ENCODE measurements around the gene PPP2R2B. TPM values are rescaled to one million over a fixed set of nuclear protein-coding genes. Genes with fewer than 3 reads are reported as not detected.

The PPP2R2B gene
- total and polyA plus RNA-seq, 2 experiments from 2014 or later: 14.4 to 21.1 TPM

DNA sequence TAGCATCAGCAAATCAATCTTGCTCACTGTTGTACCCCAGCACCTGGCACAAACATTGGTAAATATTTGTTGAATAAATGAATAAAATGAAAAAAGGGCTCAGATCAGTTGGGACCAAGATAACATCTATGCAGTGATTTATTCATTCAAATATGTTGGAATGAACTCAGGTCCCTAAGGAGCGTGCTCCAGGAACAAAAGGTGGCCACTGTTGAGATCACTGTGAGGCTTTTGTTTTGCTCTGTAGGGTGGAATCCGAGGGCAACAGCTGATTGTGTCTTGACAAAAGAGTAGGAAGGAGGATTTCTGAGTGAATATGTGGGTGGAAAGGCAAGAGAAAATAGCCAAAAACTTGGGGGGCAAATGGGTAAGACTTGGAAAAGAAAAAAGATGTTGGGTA is 89.7 kb downstream of the PPP2R2B start:
- H3K27ac ChIP-seq: no peak overlapping the region
- peaks cover 4% of the 10 kb centered on the region for H3K4me1 ChIP-seq (ENCODE audit: low read depth)
- DNase-seq (ENCODE audit: low read depth in 1 of 2, low spot score in 1 of 2): no peak
- TF ChIP-seq, protein P1, sequence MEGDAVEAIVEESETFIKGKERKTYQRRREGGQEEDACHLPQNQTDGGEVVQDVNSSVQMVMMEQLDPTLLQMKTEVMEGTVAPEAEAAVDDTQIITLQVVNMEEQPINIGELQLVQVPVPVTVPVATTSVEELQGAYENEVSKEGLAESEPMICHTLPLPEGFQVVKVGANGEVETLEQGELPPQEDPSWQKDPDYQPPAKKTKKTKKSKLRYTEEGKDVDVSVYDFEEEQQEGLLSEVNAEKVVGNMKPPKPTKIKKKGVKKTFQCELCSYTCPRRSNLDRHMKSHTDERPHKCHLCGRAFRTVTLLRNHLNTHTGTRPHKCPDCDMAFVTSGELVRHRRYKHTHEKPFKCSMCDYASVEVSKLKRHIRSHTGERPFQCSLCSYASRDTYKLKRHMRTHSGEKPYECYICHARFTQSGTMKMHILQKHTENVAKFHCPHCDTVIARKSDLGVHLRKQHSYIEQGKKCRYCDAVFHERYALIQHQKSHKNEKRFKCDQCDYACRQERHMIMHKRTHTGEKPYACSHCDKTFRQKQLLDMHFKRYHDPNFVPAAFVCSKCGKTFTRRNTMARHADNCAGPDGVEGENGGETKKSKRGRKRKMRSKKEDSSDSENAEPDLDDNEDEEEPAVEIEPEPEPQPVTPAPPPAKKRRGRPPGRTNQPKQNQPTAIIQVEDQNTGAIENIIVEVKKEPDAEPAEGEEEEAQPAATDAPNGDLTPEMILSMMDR (IDR thresholded peaks at IDR 0.05; ENCODE audit: low read depth, low read length): no peak
- no peaks in the 10 kb centered on the region for H3K27me3 ChIP-seq
- H3K9me3 ChIP-seq (ENCODE audit: low read depth): no peaks in the 10 kb centered on the region
- H3K4me3 ChIP-seq: no peak overlapping the region
- no peaks in the 10 kb centered on the region for H3K36me3 ChIP-seq

DNA sequence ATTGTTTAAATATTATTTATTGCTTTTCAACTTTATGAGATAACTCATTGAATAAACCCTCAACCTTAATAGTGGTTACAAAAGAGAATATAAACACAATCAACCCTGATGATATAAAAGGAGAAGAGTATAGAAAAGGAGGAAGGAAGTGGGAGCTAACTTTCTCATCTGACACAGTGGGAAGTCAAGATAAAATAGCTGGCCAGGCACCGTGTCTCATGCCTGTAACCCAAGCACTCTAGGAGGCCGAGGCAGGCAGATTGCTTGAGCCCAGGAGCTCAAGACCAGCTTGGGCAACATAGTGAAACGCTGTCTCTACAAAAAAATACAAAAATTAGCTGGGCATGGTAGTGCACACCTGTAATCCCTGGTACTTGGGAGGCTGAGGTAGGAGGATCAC is 93.5 kb downstream of the PPP2R2B start:
- Histone ChIP-seq H3K27me3 (no peaks in the 10 kb centered on the region), H3K36me3 (no peaks in the 10 kb centered on the region), H3K4me3 (no peak overlapping the region), H3K9me3 (ENCODE audit: low read depth) (no peaks in the 10 kb centered on the region), H3K27ac (no peak overlapping the region), H3K4me1 (ENCODE audit: low read depth) (peaks cover 3% of the 10 kb centered on the region)
- TF ChIP-seq, protein P1 (IDR thresholded peaks at IDR 0.05; ENCODE audit: low read depth, low read length): no peak
- no peak for DNase-seq (ENCODE audit: low read depth in 1 of 2, low spot score in 1 of 2)

DNA sequence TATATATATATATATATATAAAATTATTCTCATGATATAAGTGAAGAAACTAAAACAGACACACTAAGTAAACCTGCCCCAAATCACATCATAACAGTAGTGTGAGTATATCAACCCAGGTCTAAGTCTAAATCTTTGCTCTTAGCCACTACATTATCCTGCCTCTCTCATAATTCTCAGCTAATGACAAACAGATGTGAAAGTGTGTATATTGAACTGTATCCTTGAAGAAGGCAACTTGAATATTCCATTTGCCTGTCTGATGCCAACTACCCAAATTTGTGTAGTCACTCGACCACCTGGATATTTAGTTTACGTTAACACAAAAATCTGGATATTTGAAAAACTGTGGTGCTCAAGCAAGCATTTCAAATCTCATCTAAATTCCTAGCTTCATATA is 97.4 kb downstream of the PPP2R2B start:
- Histone ChIP-seq H3K9me3 (ENCODE audit: low read depth) (no peaks in the 10 kb centered on the region), H3K36me3 (no peaks in the 10 kb centered on the region), H3K4me3 (no peak overlapping the region), H3K4me1 (ENCODE audit: low read depth) (peaks cover 18% of the 10 kb centered on the region), H3K27ac (no peak overlapping the region), H3K27me3 (no peaks in the 10 kb centered on the region)
- DNase-seq (ENCODE audit: low read depth in 1 of 2, low spot score in 1 of 2): no peak
- TF ChIP-seq, protein P1 (IDR thresholded peaks at IDR 0.05; ENCODE audit: low read depth, low read length): no peak

DNA sequence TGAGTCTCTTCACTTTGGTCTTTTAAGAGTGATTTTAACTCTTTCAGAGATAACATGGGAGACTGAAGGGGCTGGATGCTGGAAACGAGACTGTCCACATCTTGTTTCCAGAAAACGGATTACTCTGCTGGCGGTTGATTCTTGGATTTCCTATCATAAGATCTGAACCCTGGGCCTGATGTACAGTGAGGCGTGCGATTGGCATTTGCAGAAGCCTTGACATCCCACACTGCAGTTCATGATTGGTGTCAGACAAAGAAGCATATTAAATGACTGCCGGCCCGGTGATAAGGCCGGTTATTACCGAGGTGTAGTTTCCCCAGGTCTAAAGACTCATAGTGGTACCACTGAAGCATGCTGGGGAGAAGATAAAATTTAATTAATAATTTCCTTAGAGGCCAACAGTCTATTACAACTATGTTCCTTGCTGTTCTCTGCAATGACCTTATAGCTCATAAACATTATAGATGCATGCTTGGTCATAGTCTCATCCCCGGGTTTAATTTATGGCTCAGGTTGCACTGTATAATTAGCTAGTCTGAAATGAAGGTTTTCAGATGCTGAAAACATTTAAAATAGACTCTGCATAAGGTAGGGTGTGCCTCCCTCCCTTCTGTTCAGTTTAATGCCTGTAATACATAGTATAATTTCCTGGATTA is 99.2 kb downstream of the PPP2R2B start:
- H3K9me3 ChIP-seq (ENCODE audit: low read depth): no peaks in the 10 kb centered on the region
- H3K27me3 ChIP-seq: no peaks in the 10 kb centered on the region
- peaks cover 18% of the 10 kb centered on the region for H3K4me1 ChIP-seq (ENCODE audit: low read depth)
- no peak for DNase-seq (ENCODE audit: low read depth in 1 of 2, low spot score in 1 of 2)
- no peaks in the 10 kb centered on the region for H3K36me3 ChIP-seq
- TF ChIP-seq, protein P1 (IDR thresholded peaks at IDR 0.05; ENCODE audit: low read depth, low read length): no peak
- H3K27ac ChIP-seq: peak overlapping the region; percentile 61
- H3K4me3 ChIP-seq: no peak overlapping the region

DNA sequence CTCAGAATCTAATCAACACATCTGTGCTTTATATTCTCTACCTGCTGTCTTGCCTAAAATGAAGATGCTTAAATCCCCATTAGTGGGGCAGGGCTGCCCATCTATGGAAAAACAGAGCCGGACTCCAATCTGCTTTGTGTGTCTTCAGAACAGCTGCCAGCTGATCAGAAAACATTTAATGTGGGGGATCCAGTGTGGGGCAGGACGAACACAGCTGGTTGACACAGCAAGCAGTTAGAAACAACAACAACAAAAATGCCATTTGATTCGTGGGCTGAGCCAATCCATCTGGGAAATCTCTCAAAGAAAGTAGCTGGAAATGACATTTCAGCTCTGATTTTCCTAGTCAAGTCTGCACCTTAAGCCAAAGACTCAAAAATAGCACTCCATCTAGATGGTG is 99.8 kb downstream of the PPP2R2B start:
- Histone ChIP-seq H3K27me3 (no peaks in the 10 kb centered on the region), H3K4me1 (ENCODE audit: low read depth) (peaks cover 18% of the 10 kb centered on the region), H3K36me3 (no peaks in the 10 kb centered on the region), H3K9me3 (ENCODE audit: low read depth) (no peaks in the 10 kb centered on the region), H3K4me3 (no peak overlapping the region), H3K27ac (peak overlapping the region; percentile 61)
- TF ChIP-seq, protein P1 (IDR thresholded peaks at IDR 0.05; ENCODE audit: low read depth, low read length): no peak
- DNase-seq (ENCODE audit: low read depth in 1 of 2, low spot score in 1 of 2): no peak

Measured in cardiac muscle cell (in vitro differentiated cells and primary cell).